Embryonic facial prominence (tissue), 1 donor: ENCODE results near the gene MT2A.
"Not testable (repeated sequence)": the region's sequence is repeated elsewhere in the genome, so short reads cannot be mapped to it uniquely, and the experiment has no call there.

ENCODE experiments used
- DNase-seq: peaks from one replicate; pipeline ENCODE4 v3.0.0-alpha.2; 2016; ENCODE audit errors: extremely low spot score

The MT2A gene

GRCh38 chr16:56621665-56622445, 13.5 kb downstream of the MT2A start:
- DNase-seq = not testable (repeated sequence)

GRCh38 chr16:56623184-56623583, 14.8 kb downstream of the MT2A start:
- not testable (repeated sequence) for DNase-seq

- no peak for DNase-seq
Observed at GRCh38 chr16:56623637-56624036, 15.3 kb downstream of the MT2A start.

- no peak for DNase-seq
Observed at GRCh38 chr16:56625140-56625942, 17.0 kb downstream of the MT2A start, which contains the start of gene MT1E. Gene MT1E, plus strand, starts transcription at chr16:56625781. Its CDS starts 71 bp downstream, at chr16:56625852.

GRCh38 chr16:56625943-56626654, 17.7 kb downstream of the MT2A start:
- DNase-seq = no peak

- no peak for DNase-seq
Observed at GRCh38 chr16:56626685-56627084, 18.3 kb downstream of the MT2A start.

GRCh38 chr16:56628486-56629350, 20.3 kb downstream of the MT2A start:
- DNase-seq = no peak

- DNase-seq = no peak
Observed at GRCh38 chr16:56629531-56629930, 21.1 kb downstream of the MT2A start.

- no peak for DNase-seq
Observed at GRCh38 chr16:56630134-56630533, 21.8 kb downstream of the MT2A start.

GRCh38 chr16:56631197-56631596, 22.8 kb downstream of the MT2A start:
- no peak for DNase-seq

GRCh38 chr16:56631832-56632155, 23.4 kb downstream of the MT2A start:
- DNase-seq = no peak

- DNase-seq = no peak
Observed at GRCh38 chr16:56632156-56632847, 23.9 kb downstream of the MT2A start, which contains the start of gene MT1M. Gene MT1M, plus strand, starts transcription at chr16:56632659. Its CDS starts 73 bp downstream, at chr16:56632732.

- no peak for DNase-seq
Observed at GRCh38 chr16:56632848-56633365, 24.5 kb downstream of the MT2A start.

GRCh38 chr16:56633535-56633934, 25.2 kb downstream of the MT2A start:
- no peak for DNase-seq

- no peak for DNase-seq
Observed at GRCh38 chr16:56634715-56635440, 26.5 kb downstream of the MT2A start.

- DNase-seq = no peak
Observed at GRCh38 chr16:56635441-56635967, 27.1 kb downstream of the MT2A start.

GRCh38 chr16:56636616-56637413, 28.4 kb downstream of the MT2A start:
- DNase-seq = no peak
